NCI-H1436 (cell line): ENCODE data around the gene TBCB.
"Not testable (repeated sequence)": the region's sequence is repeated elsewhere in the genome, so short reads cannot be mapped to it uniquely, and the experiment has no call there.

Experiments
- DNase-seq: peaks from one replicate; lab custom pipeline; 2025; lab: John Stamatoyannopoulos, UW

Gene TBCB

GRCh38 chr19:36173846-36174245 is 58.6 kb downstream of the TBCB start:
- not testable (repeated sequence) for DNase-seq
